ENCODE data around the gene IL25.
"Not testable (repeated sequence)": the region's sequence is repeated elsewhere in the genome, so short reads cannot be mapped to it uniquely, and the experiment has no call there.

Gene IL25

GRCh38 chr14:23413681-23414080 is 41.1 kb downstream of the IL25 start:
- DNase-seq: no peak

- DNase-seq: no peak
Measured at GRCh38 chr14:23414254-23414653, 41.6 kb downstream of the IL25 start.

GRCh38 chr14:23414906-23415820 is 42.6 kb downstream of the IL25 start:
- DNase-seq: no peak

GRCh38 chr14:23415821-23416778 is 43.5 kb downstream of the IL25 start:
- no peak for DNase-seq

- no peak for DNase-seq
Measured at GRCh38 chr14:23416801-23417200, 44.2 kb downstream of the IL25 start.

GRCh38 chr14:23417269-23417668 is 44.7 kb downstream of the IL25 start:
- DNase-seq: not testable (repeated sequence)

- no peak for DNase-seq
Measured at GRCh38 chr14:23418021-23418420, 45.4 kb downstream of the IL25 start.

- DNase-seq: not testable (repeated sequence)
Measured at GRCh38 chr14:23419646-23420045, 47.0 kb downstream of the IL25 start.

- peak in 1 of 5 donors; percentile 68 for DNase-seq
Measured at GRCh38 chr14:23421594-23421993, 49.0 kb downstream of the IL25 start.

- no peak for DNase-seq
Measured at GRCh38 chr14:23423657-23424056, 51.0 kb downstream of the IL25 start.

- no peak for DNase-seq
Measured at GRCh38 chr14:23425169-23425568, 52.6 kb downstream of the IL25 start.

GRCh38 chr14:23425798-23426197 is 53.2 kb downstream of the IL25 start:
- not testable (repeated sequence) for DNase-seq
